Osteoblast (primary cell): ENCODE data around the gene ZCCHC9. TPM values are rescaled to one million over a fixed set of nuclear protein-coding genes. Genes with fewer than 3 reads are reported as not detected.

Source experiments
- DNase-seq: peaks from one replicate; pipeline ENCODE4 v3.0.0; 2011; ENCODE audit warnings: low spot score, mixed read lengths; ENCODE audit not compliant: insufficient read length; ENCODE audit errors: missing footprints
- H2AFZ ChIP-seq: 2 replicates; pipeline ENCODE4 v1.6.0; 2011; ENCODE audit warnings: mild to moderate bottlenecking, low read length
- H3K27ac ChIP-seq: 2 replicates; pipeline ENCODE4 v1.5.1; 2011; ENCODE audit warnings: mild to moderate bottlenecking, low read depth, low read length, moderate library complexity
- H3K27me3 ChIP-seq: 2 replicates; pipeline ENCODE4 v1.6.0; 2012; ENCODE audit warnings: mild to moderate bottlenecking, control low read depth, inconsistent platforms, low read length, moderate library complexity; ENCODE audit not compliant: insufficient read depth
- H3K36me3 ChIP-seq: 2 replicates; pipeline ENCODE4 v1.5.1; 2011; ENCODE audit warnings: mild to moderate bottlenecking, low read length, control low read depth, moderate library complexity; ENCODE audit not compliant: insufficient read depth
- H3K4me1 ChIP-seq: 2 replicates; pipeline ENCODE4 v1.5.1; 2011; ENCODE audit warnings: mild to moderate bottlenecking, low read length, control low read depth, moderate library complexity; ENCODE audit not compliant: insufficient read depth
- H3K4me2 ChIP-seq: 2 replicates; pipeline ENCODE4 v1.6.0; 2011; ENCODE audit warnings: mild to moderate bottlenecking, low read length; ENCODE audit not compliant: insufficient read depth
- H3K4me3 ChIP-seq: fragments of 200-600 bp; sonication (generic); 3 replicates; pipeline ENCODE4 v1.5.1; 2012; ENCODE audit warnings: mild to moderate bottlenecking, low read length, inconsistent platforms; ENCODE audit not compliant: insufficient read depth
- H3K79me2 ChIP-seq: 2 replicates; pipeline ENCODE4 v1.6.0; 2012; ENCODE audit warnings: mild to moderate bottlenecking, low read length, control low read depth, inconsistent platforms; ENCODE audit not compliant: insufficient read depth
- H3K9me3 ChIP-seq: 2 replicates; pipeline ENCODE4 v1.5.1; 2011; ENCODE audit warnings: low read depth, low read length, control low read depth
- H4K20me1 ChIP-seq: 2 replicates; pipeline ENCODE4 v1.6.0; 2012; ENCODE audit warnings: mild to moderate bottlenecking, low read length, control low read depth; ENCODE audit not compliant: insufficient read depth
- total RNA-seq: library from RNA; depleted of rRNA; stranded (reverse); fragments of >200 nt; gene quantifications from 2 replicates; pipeline ENCODE4 v1.2.3, GENCODE V29; 2012
- TF ChIP-seq, protein P1 (sequence below): IDR thresholded peaks from 2 replicates; pipeline ENCODE4 v1.5.1; 2011; ENCODE audit warnings: mild to moderate bottlenecking, low read depth, low read length, moderate library complexity; ENCODE audit errors: extremely low read depth

The ZCCHC9 gene
- total RNA-seq, 1 donor = 22.1 TPM

DNA sequence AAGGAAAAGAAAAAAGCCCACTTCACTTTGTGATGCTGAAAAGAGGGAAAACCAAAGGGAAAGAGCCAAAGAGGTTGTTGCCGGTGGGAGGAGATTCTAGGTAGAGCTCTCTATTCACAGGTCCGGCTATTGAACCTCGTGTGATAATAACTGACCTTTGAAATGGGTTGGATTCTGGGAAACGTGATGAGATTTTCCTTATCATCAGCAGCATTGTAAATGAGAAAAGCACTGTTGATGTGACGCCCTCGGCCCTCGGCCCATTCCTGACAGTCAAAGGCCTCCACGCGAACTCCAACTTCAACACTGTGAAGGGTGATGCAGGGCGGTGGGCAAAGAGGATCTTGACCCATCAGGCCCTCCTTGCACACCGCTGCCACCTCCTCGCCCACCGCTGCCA is 43.3 kb downstream of the ZCCHC9 start:
- Histone ChIP-seq H4K20me1 (no peaks in the 10 kb centered on the region), H3K4me1 (no peaks in the 10 kb centered on the region), H3K4me2 (no peak overlapping the region), H2AFZ (no peak overlapping the region), H3K79me2 (no peaks in the 10 kb centered on the region), H3K27me3 (no peaks in the 10 kb centered on the region), H3K9me3 (no peaks in the 10 kb centered on the region), H3K4me3 (no peak overlapping the region), H3K27ac (no peak overlapping the region), H3K36me3 (no peaks in the 10 kb centered on the region)
- no peak for DNase-seq
- TF ChIP-seq, protein P1, sequence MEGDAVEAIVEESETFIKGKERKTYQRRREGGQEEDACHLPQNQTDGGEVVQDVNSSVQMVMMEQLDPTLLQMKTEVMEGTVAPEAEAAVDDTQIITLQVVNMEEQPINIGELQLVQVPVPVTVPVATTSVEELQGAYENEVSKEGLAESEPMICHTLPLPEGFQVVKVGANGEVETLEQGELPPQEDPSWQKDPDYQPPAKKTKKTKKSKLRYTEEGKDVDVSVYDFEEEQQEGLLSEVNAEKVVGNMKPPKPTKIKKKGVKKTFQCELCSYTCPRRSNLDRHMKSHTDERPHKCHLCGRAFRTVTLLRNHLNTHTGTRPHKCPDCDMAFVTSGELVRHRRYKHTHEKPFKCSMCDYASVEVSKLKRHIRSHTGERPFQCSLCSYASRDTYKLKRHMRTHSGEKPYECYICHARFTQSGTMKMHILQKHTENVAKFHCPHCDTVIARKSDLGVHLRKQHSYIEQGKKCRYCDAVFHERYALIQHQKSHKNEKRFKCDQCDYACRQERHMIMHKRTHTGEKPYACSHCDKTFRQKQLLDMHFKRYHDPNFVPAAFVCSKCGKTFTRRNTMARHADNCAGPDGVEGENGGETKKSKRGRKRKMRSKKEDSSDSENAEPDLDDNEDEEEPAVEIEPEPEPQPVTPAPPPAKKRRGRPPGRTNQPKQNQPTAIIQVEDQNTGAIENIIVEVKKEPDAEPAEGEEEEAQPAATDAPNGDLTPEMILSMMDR = no peak

DNA sequence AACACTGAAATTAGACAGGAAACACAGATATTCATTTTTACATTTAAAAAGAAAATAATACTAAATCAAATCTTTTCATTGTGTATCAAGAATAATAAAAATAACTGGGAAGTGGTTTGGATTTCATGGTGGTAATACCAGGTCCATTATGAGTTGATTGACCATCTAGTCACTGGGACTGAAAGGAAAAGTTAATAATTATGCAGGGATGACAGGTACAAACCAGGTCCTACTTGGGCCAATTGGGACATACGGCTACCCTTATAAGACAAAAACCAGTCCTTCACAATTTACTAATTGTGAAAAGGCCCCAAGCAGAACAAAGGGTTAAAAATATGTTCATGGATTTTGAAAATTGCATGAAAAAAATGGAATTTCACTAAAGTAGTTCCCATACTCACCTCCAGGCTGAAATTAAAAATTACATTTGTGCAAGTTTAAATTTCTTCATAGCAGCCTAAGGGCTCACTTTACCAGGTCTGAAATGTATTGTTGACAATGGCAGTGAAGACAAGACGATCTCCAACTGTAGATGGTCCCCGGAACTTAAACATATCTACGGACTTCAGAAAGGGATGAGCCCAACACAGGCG is 44.1 kb downstream of the ZCCHC9 start:
- TF ChIP-seq, protein P1 = no peak
- Histone ChIP-seq H3K36me3 (no peaks in the 10 kb centered on the region), H4K20me1 (no peaks in the 10 kb centered on the region), H3K4me3 (no peak overlapping the region), H3K9me3 (no peaks in the 10 kb centered on the region), H3K4me2 (no peak overlapping the region), H2AFZ (no peak overlapping the region), H3K4me1 (no peaks in the 10 kb centered on the region), H3K27ac (no peak overlapping the region), H3K79me2 (no peaks in the 10 kb centered on the region), H3K27me3 (no peaks in the 10 kb centered on the region)
- no peak for DNase-seq

DNA sequence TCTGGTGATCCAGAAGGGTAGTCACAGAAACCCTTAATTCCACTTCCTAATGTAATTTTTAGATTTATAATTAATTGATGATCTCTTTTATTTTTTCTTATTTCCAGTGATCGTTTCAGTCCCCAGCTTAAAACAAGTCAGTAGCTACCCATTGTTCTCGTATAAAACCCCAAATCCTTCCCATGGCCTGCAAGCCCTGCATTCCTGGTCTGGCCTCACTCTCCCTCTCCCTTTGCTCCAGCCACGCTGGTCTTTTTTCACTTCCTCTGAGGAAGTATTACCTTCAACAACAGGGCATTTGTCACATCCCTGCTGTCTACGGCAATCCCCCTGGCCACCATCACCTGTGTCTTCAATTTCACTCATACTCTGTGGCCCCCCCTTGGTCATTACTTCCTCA is 47.8 kb downstream of the ZCCHC9 start:
- H4K20me1 ChIP-seq = no peaks in the 10 kb centered on the region
- H3K27ac ChIP-seq = no peak overlapping the region
- no peak overlapping the region for H3K4me3 ChIP-seq
- peaks cover 8% of the 10 kb centered on the region for H3K27me3 ChIP-seq
- H3K36me3 ChIP-seq = no peaks in the 10 kb centered on the region
- H3K9me3 ChIP-seq = no peaks in the 10 kb centered on the region
- no peak overlapping the region for H3K4me2 ChIP-seq
- TF ChIP-seq, protein P1 = no peak
- no peak overlapping the region for H2AFZ ChIP-seq
- no peaks in the 10 kb centered on the region for H3K4me1 ChIP-seq
- no peaks in the 10 kb centered on the region for H3K79me2 ChIP-seq
- no peak for DNase-seq

DNA sequence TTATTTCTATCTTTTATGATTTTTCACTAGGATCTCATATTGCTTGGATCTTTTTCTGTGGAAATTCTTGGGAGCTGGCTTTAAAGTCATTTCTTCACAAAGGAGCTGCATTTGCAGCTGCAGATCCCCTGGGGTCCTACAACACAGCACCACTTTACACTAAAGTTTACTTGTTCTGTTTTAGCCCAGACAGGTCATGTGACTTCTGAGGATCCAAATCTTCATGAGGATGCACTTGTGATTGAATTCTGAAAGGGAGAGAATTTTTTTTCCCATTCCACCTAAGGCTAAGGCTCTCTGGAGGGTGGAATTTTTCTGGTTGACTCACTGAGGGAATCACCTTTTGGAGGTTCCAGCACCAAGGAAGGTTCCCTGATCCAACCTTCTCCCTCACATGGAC is 49.1 kb downstream of the ZCCHC9 start:
- H3K9me3 ChIP-seq = no peaks in the 10 kb centered on the region
- no peaks in the 10 kb centered on the region for H3K4me1 ChIP-seq
- no peak overlapping the region for H3K27ac ChIP-seq
- H3K4me2 ChIP-seq = no peak overlapping the region
- TF ChIP-seq, protein P1 = no peak
- H3K36me3 ChIP-seq = no peaks in the 10 kb centered on the region
- no peak overlapping the region for H2AFZ ChIP-seq
- H4K20me1 ChIP-seq = no peaks in the 10 kb centered on the region
- H3K79me2 ChIP-seq = no peaks in the 10 kb centered on the region
- no peak for DNase-seq
- no peak overlapping the region for H3K4me3 ChIP-seq
- peaks cover 8% of the 10 kb centered on the region for H3K27me3 ChIP-seq
